GM12892 (cell line): ENCODE data around the gene TPSAB1.

ENCODE experiments used
- POLR2A ChIP-seq: IDR thresholded peaks from 2 replicates; pipeline ENCODE4 v1.6.1; 2011; ENCODE audit warnings: low read depth, low read length, control low read depth
- POLR2AphosphoS5 ChIP-seq: IDR thresholded peaks from 2 replicates; pipeline ENCODE4 v1.6.1; 2011; ENCODE audit warnings: low read depth, low read length, control low read depth
- TAF1 ChIP-seq: IDR thresholded peaks from 2 replicates; pipeline ENCODE4 v1.6.1; 2011; ENCODE audit warnings: low read depth, mild to moderate bottlenecking, control low read depth, low read length, borderline replicate concordance

GRCh38 chr16:1244881-1245280, 4.4 kb downstream of the TPSAB1 start:
- TF ChIP-seq POLR2AphosphoS5, result no peak
- no peak for TF ChIP-seq POLR2A
- TF ChIP-seq TAF1, result no peak
